Measurements from ENCODE around the gene C3orf18. TPM values are rescaled to one million over a fixed set of nuclear protein-coding genes. Genes with fewer than 3 reads are reported as not detected.

Gene C3orf18
- total and polyA plus RNA-seq, 9 of the 15 experiments (the other 6 are each of a cell fraction or from before 2014, with no cell fraction given): 0.01 to 2.3 (median 0.94) TPM

DNA sequence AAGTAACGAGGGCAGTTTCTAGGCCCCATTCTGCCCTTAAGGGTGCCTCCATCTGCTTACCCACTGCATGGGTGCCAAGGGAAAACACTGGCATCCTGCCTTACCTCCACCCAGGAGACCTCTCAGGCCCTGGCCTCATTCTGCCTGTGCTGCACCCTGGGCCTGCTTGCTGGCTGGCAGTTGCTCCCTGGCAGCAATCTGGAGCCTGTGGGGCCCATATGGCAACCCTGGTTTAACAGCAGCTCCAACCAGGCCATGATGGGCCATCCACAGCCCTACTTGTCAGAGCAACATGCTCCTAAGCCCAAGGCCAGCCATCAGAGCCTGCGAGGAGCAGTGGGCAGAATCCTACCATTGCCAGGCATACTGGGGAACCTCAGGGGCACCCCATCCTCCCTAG lies 3.7 kb downstream of the C3orf18 start (continued):
- TF ChIP-seq CBX5 (IDR thresholded peaks at IDR 0.05; ENCODE audit: borderline replicate concordance, low read depth): no peak
- TF ChIP-seq ZNF699 (CRISPR knock-in tag; IDR thresholded peaks at IDR 0.05; ENCODE audit: insufficient replicate concordance): no peak
- TF ChIP-seq, protein P1, sequence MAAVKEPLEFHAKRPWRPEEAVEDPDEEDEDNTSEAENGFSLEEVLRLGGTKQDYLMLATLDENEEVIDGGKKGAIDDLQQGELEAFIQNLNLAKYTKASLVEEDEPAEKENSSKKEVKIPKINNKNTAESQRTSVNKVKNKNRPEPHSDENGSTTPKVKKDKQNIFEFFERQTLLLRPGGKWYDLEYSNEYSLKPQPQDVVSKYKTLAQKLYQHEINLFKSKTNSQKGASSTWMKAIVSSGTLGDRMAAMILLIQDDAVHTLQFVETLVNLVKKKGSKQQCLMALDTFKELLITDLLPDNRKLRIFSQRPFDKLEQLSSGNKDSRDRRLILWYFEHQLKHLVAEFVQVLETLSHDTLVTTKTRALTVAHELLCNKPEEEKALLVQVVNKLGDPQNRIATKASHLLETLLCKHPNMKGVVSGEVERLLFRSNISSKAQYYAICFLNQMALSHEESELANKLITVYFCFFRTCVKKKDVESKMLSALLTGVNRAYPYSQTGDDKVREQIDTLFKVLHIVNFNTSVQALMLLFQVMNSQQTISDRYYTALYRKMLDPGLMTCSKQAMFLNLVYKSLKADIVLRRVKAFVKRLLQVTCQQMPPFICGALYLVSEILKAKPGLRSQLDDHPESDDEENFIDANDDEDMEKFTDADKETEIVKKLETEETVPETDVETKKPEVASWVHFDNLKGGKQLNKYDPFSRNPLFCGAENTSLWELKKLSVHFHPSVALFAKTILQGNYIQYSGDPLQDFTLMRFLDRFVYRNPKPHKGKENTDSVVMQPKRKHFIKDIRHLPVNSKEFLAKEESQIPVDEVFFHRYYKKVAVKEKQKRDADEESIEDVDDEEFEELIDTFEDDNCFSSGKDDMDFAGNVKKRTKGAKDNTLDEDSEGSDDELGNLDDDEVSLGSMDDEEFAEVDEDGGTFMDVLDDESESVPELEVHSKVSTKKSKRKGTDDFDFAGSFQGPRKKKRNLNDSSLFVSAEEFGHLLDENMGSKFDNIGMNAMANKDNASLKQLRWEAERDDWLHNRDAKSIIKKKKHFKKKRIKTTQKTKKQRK (IDR thresholded peaks at IDR 0.05; ENCODE audit: borderline replicate concordance, low read depth, low read length): no peak
- TF ChIP-seq FOSL1 (tag; conservative IDR thresholded peaks at IDR 0.05): no peak

GRCh38 chr3:50562861-50563260 lies 4.7 kb downstream of the C3orf18 start:
- DNase-seq (ENCODE audit: extremely low read depth in 1 of 4, low spot score in 3 of 4): no peak
- in situ Hi-C loops (cut with MboI): no loop called here
- CTCF ChIA-PET (ENCODE audit: low intra/inter-chr PET ratio): no interaction called here
- TF ChIP-seq, protein P2, sequence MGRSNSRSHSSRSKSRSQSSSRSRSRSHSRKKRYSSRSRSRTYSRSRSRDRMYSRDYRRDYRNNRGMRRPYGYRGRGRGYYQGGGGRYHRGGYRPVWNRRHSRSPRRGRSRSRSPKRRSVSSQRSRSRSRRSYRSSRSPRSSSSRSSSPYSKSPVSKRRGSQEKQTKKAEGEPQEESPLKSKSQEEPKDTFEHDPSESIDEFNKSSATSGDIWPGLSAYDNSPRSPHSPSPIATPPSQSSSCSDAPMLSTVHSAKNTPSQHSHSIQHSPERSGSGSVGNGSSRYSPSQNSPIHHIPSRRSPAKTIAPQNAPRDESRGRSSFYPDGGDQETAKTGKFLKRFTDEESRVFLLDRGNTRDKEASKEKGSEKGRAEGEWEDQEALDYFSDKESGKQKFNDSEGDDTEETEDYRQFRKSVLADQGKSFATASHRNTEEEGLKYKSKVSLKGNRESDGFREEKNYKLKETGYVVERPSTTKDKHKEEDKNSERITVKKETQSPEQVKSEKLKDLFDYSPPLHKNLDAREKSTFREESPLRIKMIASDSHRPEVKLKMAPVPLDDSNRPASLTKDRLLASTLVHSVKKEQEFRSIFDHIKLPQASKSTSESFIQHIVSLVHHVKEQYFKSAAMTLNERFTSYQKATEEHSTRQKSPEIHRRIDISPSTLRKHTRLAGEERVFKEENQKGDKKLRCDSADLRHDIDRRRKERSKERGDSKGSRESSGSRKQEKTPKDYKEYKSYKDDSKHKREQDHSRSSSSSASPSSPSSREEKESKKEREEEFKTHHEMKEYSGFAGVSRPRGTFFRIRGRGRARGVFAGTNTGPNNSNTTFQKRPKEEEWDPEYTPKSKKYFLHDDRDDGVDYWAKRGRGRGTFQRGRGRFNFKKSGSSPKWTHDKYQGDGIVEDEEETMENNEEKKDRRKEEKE (IDR thresholded peaks at IDR 0.05; ENCODE audit: borderline replicate concordance in 1 of 2, control insufficient read depth in 1 of 2, low read depth in 2 of 2, low read length in 1 of 2): no peak
- TF ChIP-seq BDP1 (IDR thresholded peaks at IDR 0.05; ENCODE audit: insufficient read depth, insufficient read length): no peak
- TF ChIP-seq, protein P3, sequence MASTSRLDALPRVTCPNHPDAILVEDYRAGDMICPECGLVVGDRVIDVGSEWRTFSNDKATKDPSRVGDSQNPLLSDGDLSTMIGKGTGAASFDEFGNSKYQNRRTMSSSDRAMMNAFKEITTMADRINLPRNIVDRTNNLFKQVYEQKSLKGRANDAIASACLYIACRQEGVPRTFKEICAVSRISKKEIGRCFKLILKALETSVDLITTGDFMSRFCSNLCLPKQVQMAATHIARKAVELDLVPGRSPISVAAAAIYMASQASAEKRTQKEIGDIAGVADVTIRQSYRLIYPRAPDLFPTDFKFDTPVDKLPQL (IDR thresholded peaks at IDR 0.05; ENCODE audit: extremely low read depth, insufficient read length): no peak
- no peak for TF ChIP-seq NR2C2 (CRISPR knock-in tag; IDR thresholded peaks at IDR 0.05)
- TF ChIP-seq NR2C2 (tag; IDR thresholded peaks at IDR 0.05): no peak
- no peak for TF ChIP-seq CBX3 (IDR thresholded peaks at IDR 0.05; ENCODE audit: borderline replicate concordance in 1 of 2, low read length in 2 of 2)
- TF ChIP-seq CCAR2 (IDR thresholded peaks at IDR 0.05; ENCODE audit: low read depth, low read length): no peak
- no peak for TF ChIP-seq GTF2A2 (tag; IDR thresholded peaks at IDR 0.05)

More at GRCh38 chr3:50562861-50563260, 4.7 kb downstream of the C3orf18 start:
- H3K36me3 ChIP-seq (ENCODE audit: control insufficient read depth, insufficient read depth, low read length): no peaks in the 10 kb centered on the region
- no peaks in the 10 kb centered on the region for H3K9me3 ChIP-seq (replicated peaks; ENCODE audit: control insufficient read depth, insufficient read depth, low read depth, low read length)
- H3K27me3 ChIP-seq (ENCODE audit: control insufficient read depth in 2 of 2, insufficient read depth in 2 of 2, low read length in 2 of 2): no peaks in the 10 kb centered on the region
- 17% methylated on average over 2 of the region's 2 CpGs for WGBS (ENCODE audit: insufficient coverage, low coverage, missing lambda C conversion rate)
- H3K4me2 ChIP-seq (ENCODE audit: insufficient read depth, low read length): no peak overlapping the region
- no peak for ATAC-seq
- H3K79me2 ChIP-seq (ENCODE audit: control insufficient read depth, insufficient read depth, low read length): no peaks in the 10 kb centered on the region
- intact Hi-C loops (cut with micrococcal nuclease): no loop called here
- peaks cover 2 to 12% of the 10 kb centered on the region in 2 experiments; a peak in 4 of 5 replicates for H3K4me1 ChIP-seq (replicated peaks in 1 of 2; ENCODE audit: control insufficient read depth in 2 of 2, insufficient read depth in 2 of 2, low read length in 2 of 2)
- H4K20me1 ChIP-seq (replicated peaks; ENCODE audit: control insufficient read depth, insufficient read depth, low read length): no peaks in the 10 kb centered on the region
- FAIRE-seq: no peak
- H3K9ac ChIP-seq (ENCODE audit: insufficient read depth in 1 of 2, low read depth in 2 of 2, low read length in 2 of 2): no peak overlapping the region
- no TSS peak for BruUV-seq (replicated peaks)
- POLR2A ChIA-PET: no interaction called here
- no peak overlapping the region for H2AFZ ChIP-seq (ENCODE audit: low read depth, low read length)
- no peak overlapping the region for H3K4me3 ChIP-seq
- H3K27ac ChIP-seq (ENCODE audit: extremely low read depth, low read depth, low read length): no peak overlapping the region
- H3K9me1 ChIP-seq (ENCODE audit: control insufficient read depth, insufficient read depth, low read length): no peaks in the 10 kb centered on the region
